Stomach (tissue), 19 donors: Measurements from ENCODE around the gene LGR5. TPM values are rescaled to one million over a fixed set of nuclear protein-coding genes. Genes with fewer than 3 reads are reported as not detected.

Source experiments
- DNase-seq, 2 donors: peaks; one replicate each; pipeline versions ENCODE4 v3.0.0 to v3.0.0-alpha.2; 2013 to 2019
- H3K27ac ChIP-seq, 5 donors: fragments of 200-600 bp in 4 of 5; sonication (generic) in 4 of 5; one replicate each; pipeline ENCODE4 v1.5.1; 2013 to 2019; ENCODE audit warnings: mild to moderate bottlenecking in 1 of 5, moderate library complexity in 1 of 5
- H3K27me3 ChIP-seq, 3 donors: fragments of 200-600 bp; sonication (generic); one replicate each; pipeline ENCODE4 v1.5.1; 2017 to 2019; ENCODE audit warnings: mixed run types in 1 of 3
- H3K36me3 ChIP-seq, 4 donors: fragments of 200-600 bp; sonication (generic); 1 replicate in 3 of 4; 2 replicates in 1 of 4; pipeline ENCODE4 v1.5.1; 2016 to 2019
- H3K4me1 ChIP-seq, 4 donors: fragments of 200-600 bp; sonication (generic); one replicate each; pipeline ENCODE4 v1.5.1; 2016 to 2019
- H3K4me3 ChIP-seq, 4 donors: fragments of 200-600 bp; sonication (generic) in 3 of 4; one replicate each; pipeline ENCODE4 v1.5.1; 2016 to 2019; ENCODE audit warnings: mild to moderate bottlenecking in 1 of 4
- H3K9me3 ChIP-seq, 4 donors: fragments of 200-600 bp; sonication (generic); one replicate each; pipeline ENCODE4 v1.5.1; 2016 to 2019
- CTCF ChIP-seq, 7 experiments: fragments of 450-650 bp in 4 of 7; fragments of 200-600 bp in 3 of 7; sonication (generic) in 3 of 7; IDR thresholded peaks; one replicate each; pipeline ENCODE4 v1.5.1; 2016 to 2019; ENCODE audit warnings: antibody characterized with exemption in 7 of 7, control low read depth in 2 of 7, mild to moderate bottlenecking in 1 of 7
- EP300 ChIP-seq: sonication (generic); formaldehyde crosslinking; IDR thresholded peaks from one replicate; pipeline ENCODE4 v1.6.1; 2017; ENCODE audit warnings: antibody characterized with exemption
- POLR2A ChIP-seq, 4 donors: fragments of 450-650 bp; IDR thresholded peaks; one replicate each; pipeline ENCODE4 v1.6.1; 2016; ENCODE audit warnings: antibody characterized with exemption in 4 of 4, control low read depth in 2 of 4, mild to moderate bottlenecking in 1 of 4, moderate library complexity in 1 of 4
- POLR2AphosphoS5 ChIP-seq, 3 donors: sonication (generic); formaldehyde crosslinking; IDR thresholded peaks; one replicate each; pipeline ENCODE4 v1.6.1; 2016; ENCODE audit warnings: antibody characterized with exemption in 3 of 3
- WGBS, 5 donors: extraction: QIAGEN DNeasy Blood & Tissue Kit in 3 of 5; methylation state at CpG; one replicate each; pipeline versions ENCODE4 v1.1.5 to v1.1.7; 2013 to 2018; 5-methylcytosine and 5-hydroxymethylcytosine counted together
- intact Hi-C: fragments of 100-400 bp; cut with DNase I; formaldehyde crosslinking; loops from one replicate; pipeline ENCODE4 v1.15.1; 2023; ENCODE audit warnings: low total_unique reads
- long read RNA-seq, 10 donors: transcript quantifications; one replicate each; lab custom pipeline, GENCODE V29; 2026
- polyA plus RNA-seq, 3 donors: library from polyadenylated mRNA; stranded (reverse); fragments of 200-250 nt; gene quantifications; one replicate each; pipeline ENCODE4 v1.2.3, GENCODE V29; 2013
- total RNA-seq, 5 donors: library from RNA; depleted of rRNA; stranded (reverse); fragments of >200 nt; gene quantifications; one replicate each; pipeline versions ENCODE4 v1.1.0 to v1.2.3, GENCODE V29; 2014 to 2016
- donor health status: healthy with polysubstance abuse.
- donor health status: Bipolar disorder and iron deficiency.
- donor health status: healthy.

LGR5 gene
- 10 to 100 TPM in 1 of 5 donors, 1 to 10 TPM in 1, under 1 TPM in 1, not detected in 2; 0.58 to 16.0 (median 6.1) TPM for total RNA-seq
- polyA plus RNA-seq: 1 to 10 TPM in 1 of 3 donors, under 1 TPM in 1, not detected in 1; 0.06 to 1.2 TPM
- long read RNA-seq, donor 1: 0 reads
- long read RNA-seq, donor 2, full-length matches to known transcripts: 4 of 9 reads
- long read RNA-seq, donor 2, partial matches to known transcripts: 5 of 9 reads
- long read RNA-seq, donor 2, other reads (novel, unspliced or antisense): 0 of 9 reads
- long read RNA-seq, donor 3, partial matches to known transcripts: 0 of 1 reads
- long read RNA-seq, donor 3, other reads (novel, unspliced or antisense): 0 of 1 reads
- long read RNA-seq, donor 4, full-length matches to known transcripts: 2 of 2 reads
- long read RNA-seq, donor 4, partial matches to known transcripts: 0 of 2 reads
- long read RNA-seq, donor 4, other reads (novel, unspliced or antisense): 0 of 2 reads
- long read RNA-seq, donor 5, full-length matches to known transcripts: 5 of 11 reads
- long read RNA-seq, donor 5, partial matches to known transcripts: 6 of 11 reads
- long read RNA-seq, donor 5, other reads (novel, unspliced or antisense): 0 of 11 reads
- long read RNA-seq, donor 6, full-length matches to known transcripts: 8 of 8 reads
- long read RNA-seq, donor 6, partial matches to known transcripts: 0 of 8 reads
- long read RNA-seq, donor 6, other reads (novel, unspliced or antisense): 0 of 8 reads
- long read RNA-seq, donor 7: 0 reads
- long read RNA-seq, donor 8, full-length matches to known transcripts: 7 of 7 reads
- long read RNA-seq, donor 8, partial matches to known transcripts: 0 of 7 reads
- long read RNA-seq, donor 8, other reads (novel, unspliced or antisense): 0 of 7 reads
- long read RNA-seq, donor 9, full-length matches to known transcripts: 1 of 9 reads
- long read RNA-seq, donor 9, partial matches to known transcripts: 8 of 9 reads
- long read RNA-seq, donor 9, other reads (novel, unspliced or antisense): 0 of 9 reads
- long read RNA-seq, donor 10, full-length matches to known transcripts: 2 of 2 reads
- long read RNA-seq, donor 10, partial matches to known transcripts: 0 of 2 reads
- long read RNA-seq, donor 10, other reads (novel, unspliced or antisense): 0 of 2 reads

- H3K9me3 ChIP-seq: peaks cover 9 to 21% (median 16%) of the 10 kb centered on the region in 4 donors
- 0 to 2% (median 1%) methylated on average over 24 to 65 of the region's 65 CpGs for WGBS, 5 donors
- H3K4me3 ChIP-seq: peak within 1 kb of the TSS; percentile 46 to 68 (median 51)
- H3K36me3 ChIP-seq: no peaks in the 10 kb centered on the region
- H3K27me3 ChIP-seq: peaks cover 0 to 69% (median 27%) of the 10 kb centered on the region in 3 donors
- intact Hi-C loops: no loop called here
- DNase-seq: peak in 1 of 2 donors; percentile 89
- peaks cover 25 to 31% (median 29%) of the 10 kb centered on the region in 4 donors for H3K4me1 ChIP-seq
- no peak for TF ChIP-seq POLR2AphosphoS5 (IDR thresholded peaks at IDR 0.05)
- no peak for TF ChIP-seq EP300
- no peak for TF ChIP-seq POLR2A (IDR thresholded peaks at IDR 0.05)
- TF ChIP-seq CTCF (IDR thresholded peaks at IDR 0.05): no peak
- no peak within 1 kb of the TSS for H3K27ac ChIP-seq
These were observed at the start of gene LGR5 for GRCh38 chr12:71439613-71440344. TSS of gene LGR5 (plus strand) at chr12:71439798. CDS start at chr12:71440081, 283 bp downstream.

GRCh38 chr12:71392521-71393145 lies 47.0 kb upstream of the LGR5 start:
- peaks cover 0 to 3% (median 0%) of the 10 kb centered on the region in 4 donors for H3K4me1 ChIP-seq
- H3K27ac ChIP-seq: no peak overlapping the region
- no peaks in the 10 kb centered on the region for H3K36me3 ChIP-seq
- no peaks in the 10 kb centered on the region for H3K27me3 ChIP-seq
- no peak overlapping the region for H3K4me3 ChIP-seq
- intact Hi-C loops: no loop called here
- TF ChIP-seq EP300 (no peak), CTCF (IDR thresholded peaks at IDR 0.05) (peak in 5 of 7 experiments; percentile 58 to 81 (median 73)), POLR2AphosphoS5 (IDR thresholded peaks at IDR 0.05) (no peak)
- 24 to 43% (median 29%) methylated on average over 10 of the region's 10 CpGs for WGBS, 5 donors
- DNase-seq: peak in 1 of 2 donors; percentile 76
- no peaks in the 10 kb centered on the region for H3K9me3 ChIP-seq

GRCh38 chr12:71393625-71394024 lies 46.0 kb upstream of the LGR5 start:
- intact Hi-C loops: no loop called here
- TF ChIP-seq POLR2AphosphoS5 (IDR thresholded peaks at IDR 0.05) (no peak), EP300 (no peak), POLR2A (IDR thresholded peaks at IDR 0.05) (no peak), CTCF (IDR thresholded peaks at IDR 0.05) (no peak)

More at GRCh38 chr12:71393625-71394024, 46.0 kb upstream of the LGR5 start:
- DNase-seq: no peak
- Histone ChIP-seq H3K4me1 (peaks cover 0 to 3% (median 0%) of the 10 kb centered on the region in 4 donors), H3K27me3 (no peaks in the 10 kb centered on the region), H3K9me3 (no peaks in the 10 kb centered on the region), H3K4me3 (no peak overlapping the region), H3K27ac (no peak overlapping the region), H3K36me3 (no peaks in the 10 kb centered on the region)
- WGBS, 5 donors: 41 to 60% (median 54%) methylated on average over 4 of the region's 4 CpGs
